ENCODE results near the gene OR8B4.

Gene OR8B4, protein sequence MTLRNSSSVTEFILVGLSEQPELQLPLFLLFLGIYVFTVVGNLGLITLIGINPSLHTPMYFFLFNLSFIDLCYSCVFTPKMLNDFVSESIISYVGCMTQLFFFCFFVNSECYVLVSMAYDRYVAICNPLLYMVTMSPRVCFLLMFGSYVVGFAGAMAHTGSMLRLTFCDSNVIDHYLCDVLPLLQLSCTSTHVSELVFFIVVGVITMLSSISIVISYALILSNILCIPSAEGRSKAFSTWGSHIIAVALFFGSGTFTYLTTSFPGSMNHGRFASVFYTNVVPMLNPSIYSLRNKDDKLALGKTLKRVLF

DNA sequence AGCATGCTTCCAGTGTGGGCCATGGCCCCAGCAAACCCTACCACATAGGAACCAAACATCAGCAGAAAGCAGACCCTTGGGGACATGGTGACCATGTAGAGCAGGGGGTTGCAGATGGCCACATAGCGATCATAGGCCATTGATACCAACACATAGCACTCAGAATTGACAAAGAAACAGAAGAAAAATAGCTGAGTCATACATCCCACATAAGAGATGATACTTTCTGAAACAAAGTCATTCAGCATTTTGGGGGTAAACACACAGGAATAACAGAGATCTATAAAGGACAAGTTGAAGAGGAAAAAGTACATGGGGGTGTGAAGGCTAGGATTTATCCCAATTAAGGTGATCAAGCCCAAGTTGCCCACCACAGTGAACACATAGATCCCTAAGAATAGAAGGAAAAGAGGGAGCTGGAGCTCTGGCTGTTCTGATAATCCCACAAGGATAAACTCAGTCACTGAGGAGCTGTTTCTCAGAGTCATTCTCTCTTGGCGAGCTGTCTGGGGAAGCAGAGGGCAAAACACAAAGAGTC is at the start of gene OR8B4:
TSS of gene OR8B4 (minus strand) at position 488 of the 538 bp plus-strand sequence. CDS start at position 488, 0 bp downstream.
- no peak for DNase-seq (ENCODE audit: low spot score)
- TF ChIP-seq, protein P1, sequence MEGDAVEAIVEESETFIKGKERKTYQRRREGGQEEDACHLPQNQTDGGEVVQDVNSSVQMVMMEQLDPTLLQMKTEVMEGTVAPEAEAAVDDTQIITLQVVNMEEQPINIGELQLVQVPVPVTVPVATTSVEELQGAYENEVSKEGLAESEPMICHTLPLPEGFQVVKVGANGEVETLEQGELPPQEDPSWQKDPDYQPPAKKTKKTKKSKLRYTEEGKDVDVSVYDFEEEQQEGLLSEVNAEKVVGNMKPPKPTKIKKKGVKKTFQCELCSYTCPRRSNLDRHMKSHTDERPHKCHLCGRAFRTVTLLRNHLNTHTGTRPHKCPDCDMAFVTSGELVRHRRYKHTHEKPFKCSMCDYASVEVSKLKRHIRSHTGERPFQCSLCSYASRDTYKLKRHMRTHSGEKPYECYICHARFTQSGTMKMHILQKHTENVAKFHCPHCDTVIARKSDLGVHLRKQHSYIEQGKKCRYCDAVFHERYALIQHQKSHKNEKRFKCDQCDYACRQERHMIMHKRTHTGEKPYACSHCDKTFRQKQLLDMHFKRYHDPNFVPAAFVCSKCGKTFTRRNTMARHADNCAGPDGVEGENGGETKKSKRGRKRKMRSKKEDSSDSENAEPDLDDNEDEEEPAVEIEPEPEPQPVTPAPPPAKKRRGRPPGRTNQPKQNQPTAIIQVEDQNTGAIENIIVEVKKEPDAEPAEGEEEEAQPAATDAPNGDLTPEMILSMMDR (IDR thresholded peaks at IDR 0.05; ENCODE audit: extremely low read depth, missing control alignments): no peak

DNA sequence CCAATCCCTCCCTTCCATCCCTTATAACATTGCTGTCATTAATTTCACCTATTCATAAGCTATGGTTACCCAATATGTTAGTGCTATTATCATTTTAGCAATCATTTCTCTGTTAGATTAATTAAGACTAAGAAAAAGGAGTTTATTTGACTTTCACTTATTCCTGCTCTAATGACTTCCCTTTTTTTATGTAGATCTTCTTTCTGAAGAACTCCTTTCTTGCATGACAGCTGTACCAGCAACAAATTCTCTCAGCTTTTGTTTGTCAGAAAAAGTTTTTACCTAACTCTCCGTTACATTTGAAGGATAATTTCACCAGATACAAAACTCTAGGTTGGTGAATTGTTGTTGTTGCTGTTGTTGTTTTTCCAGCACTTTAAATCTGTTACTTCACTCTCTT is 49.4 kb upstream of the OR8B4 start:
- no peak for DNase-seq (ENCODE audit: low spot score)

DNA sequence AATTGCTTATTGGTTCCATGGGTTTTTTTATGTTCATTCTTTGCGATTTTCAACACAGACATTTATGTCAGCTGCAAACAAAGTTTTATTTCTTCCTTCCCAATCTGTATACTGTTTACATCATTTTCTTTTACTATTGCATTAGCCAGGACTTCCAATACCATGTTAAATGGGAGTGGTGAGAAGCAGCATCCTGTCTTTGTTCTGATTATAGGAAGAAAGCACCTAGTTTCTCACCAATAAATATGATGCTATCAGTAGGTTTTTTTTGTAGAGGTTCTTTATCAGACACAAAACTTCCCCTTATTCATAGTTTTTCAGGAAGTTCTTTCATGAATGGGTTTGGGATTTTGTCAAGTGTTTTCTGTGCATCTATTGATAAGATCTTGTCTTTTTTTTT is 48.8 kb upstream of the OR8B4 start:
- no peak for DNase-seq (ENCODE audit: low spot score)
- TF ChIP-seq, protein P1 (IDR thresholded peaks at IDR 0.05; ENCODE audit: extremely low read depth, missing control alignments): no peak

More for the DNA sequence above, 49.4 kb upstream of the OR8B4 start:
- TF ChIP-seq, protein P1 (IDR thresholded peaks at IDR 0.05; ENCODE audit: extremely low read depth, missing control alignments): no peak

DNA sequence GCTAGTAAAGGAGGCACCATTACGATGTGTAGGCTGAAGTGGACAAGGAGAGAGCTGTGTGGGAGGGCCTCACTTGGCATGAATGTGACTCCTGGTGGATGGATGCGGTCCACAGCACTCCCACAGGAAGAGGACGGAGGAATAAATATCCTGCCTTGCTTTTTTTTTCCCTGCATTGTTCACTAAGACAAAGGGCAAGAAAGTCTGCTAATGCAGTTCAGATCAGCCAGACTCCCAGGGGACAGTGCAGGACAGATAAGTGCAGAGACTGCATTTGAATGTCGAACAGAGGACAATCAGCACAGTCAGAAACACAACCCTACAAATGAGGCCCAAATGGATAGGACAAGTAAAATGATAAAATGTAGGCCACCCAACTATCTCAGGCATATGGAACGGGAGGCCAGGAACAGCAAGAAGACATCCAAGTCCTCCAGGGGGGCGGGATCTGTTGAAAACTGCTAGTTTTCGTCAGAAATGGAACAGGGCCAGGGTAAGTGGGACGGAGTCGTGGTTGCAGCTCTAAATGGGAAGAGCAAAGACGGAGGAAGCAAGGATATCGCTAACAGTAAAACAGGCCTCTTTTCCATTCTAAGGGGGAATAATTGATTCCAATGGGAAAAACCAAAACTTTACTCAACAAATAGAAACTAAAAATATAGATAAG is 46.0 kb upstream of the OR8B4 start:
- TF ChIP-seq, protein P1 (IDR thresholded peaks at IDR 0.05; ENCODE audit: extremely low read depth, missing control alignments): no peak
- DNase-seq (ENCODE audit: low spot score): no peak

DNA sequence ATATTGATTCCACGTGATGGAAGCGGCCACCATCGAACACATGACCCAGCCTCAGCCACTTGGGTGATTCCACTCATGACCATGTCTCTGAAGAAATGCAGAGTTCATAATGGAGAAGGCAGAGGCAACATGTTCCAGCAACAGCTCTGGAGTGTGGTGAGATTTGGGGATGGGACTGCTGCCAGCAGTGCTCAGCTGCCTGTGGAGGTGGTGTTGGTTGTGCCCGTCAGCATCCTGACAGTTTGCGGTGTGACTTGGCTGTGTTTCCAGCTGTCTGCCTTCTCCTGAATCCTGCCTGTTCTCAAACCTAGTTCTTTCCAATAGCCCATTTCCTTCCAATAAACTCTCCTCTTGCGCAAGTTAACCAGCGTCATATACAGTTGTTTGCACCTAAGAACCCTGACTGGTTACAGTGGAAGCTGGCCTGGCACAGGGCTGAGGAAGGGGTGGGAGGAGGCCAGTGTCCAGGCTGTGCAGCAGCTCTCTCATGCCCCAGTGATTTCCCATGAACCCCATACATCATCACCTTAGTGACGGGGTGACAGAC is 42.8 kb upstream of the OR8B4 start:
- DNase-seq (ENCODE audit: low spot score): no peak
- TF ChIP-seq, protein P1 (IDR thresholded peaks at IDR 0.05; ENCODE audit: extremely low read depth, missing control alignments): no peak

DNA sequence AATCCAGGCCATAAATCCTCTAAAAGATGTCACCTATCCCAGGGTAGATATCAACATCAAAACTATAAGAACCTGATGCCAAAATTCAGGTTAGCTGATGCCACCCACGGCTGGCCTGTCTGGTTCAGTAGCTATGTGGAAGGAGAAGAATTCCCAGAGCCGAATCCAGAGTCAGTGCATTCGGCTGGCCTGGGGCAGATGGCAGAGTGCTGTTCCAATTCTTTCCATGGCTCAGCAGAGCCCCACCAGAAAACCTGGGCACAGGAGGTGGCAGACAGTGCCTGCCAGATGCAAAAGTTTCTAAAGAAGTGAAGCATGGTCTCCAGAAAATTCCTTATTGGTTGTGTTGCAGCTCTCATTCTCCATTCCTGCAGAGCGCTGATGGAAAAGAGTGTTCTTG is 40.7 kb upstream of the OR8B4 start:
- TF ChIP-seq, protein P1 (IDR thresholded peaks at IDR 0.05; ENCODE audit: extremely low read depth, missing control alignments): no peak
- DNase-seq (ENCODE audit: low spot score): no peak

DNA sequence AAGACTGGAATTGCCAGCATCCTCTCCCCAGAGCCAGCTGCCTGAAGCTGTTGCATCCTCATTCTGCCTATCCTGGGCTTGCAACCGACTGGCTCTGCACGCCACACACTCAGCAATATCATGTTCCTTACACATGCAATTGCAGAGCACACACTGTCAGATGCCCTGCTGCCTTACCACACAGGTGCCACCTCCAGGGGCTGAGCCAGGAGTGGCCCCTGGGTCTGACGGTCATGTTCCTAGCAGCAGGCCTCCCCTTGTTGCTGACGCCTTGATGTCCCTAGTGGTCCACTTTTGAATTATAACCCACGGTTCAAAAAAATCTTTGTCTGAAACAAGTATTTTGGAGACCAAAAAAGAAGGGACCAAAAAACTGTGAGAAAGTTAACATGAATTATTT is 39.3 kb upstream of the OR8B4 start:
- no peak for DNase-seq (ENCODE audit: low spot score)
- TF ChIP-seq, protein P1 (IDR thresholded peaks at IDR 0.05; ENCODE audit: extremely low read depth, missing control alignments): no peak
